Stimulated activated CD8-positive, alpha-beta memory T cell treated with anti-CD3 and anti-CD28 coated beads, Interleukin-7, amount 100 ng/mL, for 48 hours (primary cell): ENCODE results near the gene VPS13C.
"Not testable (repeated sequence)": the region's sequence is repeated elsewhere in the genome, so short reads cannot be mapped to it uniquely, and the experiment has no call there.

ENCODE experiments used
- DNase-seq, 2 donors: peaks; one replicate each; pipeline ENCODE4 v3.0.0-alpha.2; 2020; ENCODE audit warnings: low read depth in 1 of 2; ENCODE audit errors: extremely low read depth in 1 of 2

Gene VPS13C

DNA sequence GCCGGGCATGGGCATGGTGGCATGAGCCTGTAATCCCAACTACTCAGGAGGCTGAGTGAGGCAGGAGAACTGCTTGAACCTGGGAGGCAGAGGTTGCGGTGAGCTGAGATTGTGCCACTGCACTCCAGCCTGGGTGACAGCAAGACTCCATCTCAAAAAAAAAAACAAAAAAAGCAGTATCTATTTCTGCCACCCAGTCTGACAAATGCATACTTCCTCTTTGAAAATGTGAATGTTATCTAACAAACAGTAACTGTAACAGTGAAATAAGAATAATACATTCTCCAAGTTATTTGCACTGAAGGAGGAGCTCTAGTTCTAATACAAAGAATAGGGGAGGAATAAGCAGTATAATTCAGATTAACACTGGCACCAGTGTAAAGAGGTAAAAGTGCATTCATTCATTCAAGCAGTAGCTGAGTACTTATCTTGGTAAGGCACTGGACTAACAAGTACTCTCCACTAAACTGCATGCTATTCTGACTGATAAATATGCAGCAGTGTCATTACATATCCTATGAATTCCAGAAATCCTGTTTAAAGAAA, 12.9 kb downstream of the VPS13C start:
- no peak for DNase-seq

DNA sequence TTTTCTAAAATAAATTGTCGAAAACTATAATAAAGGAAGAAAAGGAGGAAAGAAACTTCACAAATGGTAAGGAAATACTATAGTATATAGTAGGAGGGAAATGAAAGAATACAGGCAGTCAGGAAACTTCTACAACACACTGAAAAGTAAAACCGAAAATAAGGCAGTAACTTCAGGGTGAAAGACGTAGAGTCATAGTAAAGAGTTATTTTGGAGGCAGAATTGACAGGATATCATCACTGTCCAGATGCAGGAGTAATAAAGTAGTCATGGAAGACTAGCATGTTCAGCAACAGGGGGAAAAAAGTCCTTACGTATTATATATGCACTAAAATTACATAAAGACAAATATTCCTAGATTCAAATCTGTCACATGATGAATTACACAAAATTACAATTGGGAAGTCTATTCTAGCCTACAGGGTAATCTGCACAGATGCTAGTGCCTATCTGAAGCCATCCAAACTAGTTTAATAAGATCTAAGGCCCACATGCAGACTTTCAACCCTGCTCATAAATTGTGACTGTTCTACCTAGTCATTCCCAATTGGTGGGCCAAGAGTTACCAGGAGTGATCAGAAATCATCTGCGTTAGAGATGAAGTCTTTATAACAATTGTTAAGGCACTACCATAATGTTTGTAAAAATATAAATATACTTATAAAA, 14.0 kb downstream of the VPS13C start:
- DNase-seq = no peak

DNA sequence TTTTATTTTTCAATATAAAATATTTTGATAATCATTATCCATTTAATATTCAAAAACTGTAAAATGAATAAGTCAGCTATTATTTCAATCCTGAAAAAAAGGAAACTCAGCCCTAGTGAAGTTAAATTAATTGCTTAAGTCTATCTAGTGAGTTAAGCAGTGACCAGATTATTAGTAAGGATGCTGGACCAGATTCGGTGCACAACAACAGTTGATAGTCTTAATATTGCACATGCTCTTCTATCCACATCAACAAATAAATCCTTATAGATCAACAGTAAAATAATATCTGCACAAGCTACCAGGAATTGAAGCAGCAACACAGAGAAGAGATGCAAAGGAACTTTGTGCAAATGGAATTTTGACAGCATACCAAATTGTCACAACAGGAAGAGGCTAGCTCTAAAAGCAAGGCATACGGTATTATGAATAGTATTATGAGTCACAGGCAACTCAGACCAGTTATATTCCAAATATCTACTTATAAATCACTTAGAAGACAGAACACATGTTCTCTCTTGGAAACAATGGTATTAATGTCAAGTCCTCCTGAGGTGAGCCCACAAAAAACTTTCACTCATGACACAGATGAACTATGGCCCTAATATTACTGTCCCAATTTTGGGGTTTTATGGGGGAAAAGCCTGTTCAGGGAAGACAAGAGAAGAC, 24.9 kb downstream of the VPS13C start:
- no peak for DNase-seq

DNA sequence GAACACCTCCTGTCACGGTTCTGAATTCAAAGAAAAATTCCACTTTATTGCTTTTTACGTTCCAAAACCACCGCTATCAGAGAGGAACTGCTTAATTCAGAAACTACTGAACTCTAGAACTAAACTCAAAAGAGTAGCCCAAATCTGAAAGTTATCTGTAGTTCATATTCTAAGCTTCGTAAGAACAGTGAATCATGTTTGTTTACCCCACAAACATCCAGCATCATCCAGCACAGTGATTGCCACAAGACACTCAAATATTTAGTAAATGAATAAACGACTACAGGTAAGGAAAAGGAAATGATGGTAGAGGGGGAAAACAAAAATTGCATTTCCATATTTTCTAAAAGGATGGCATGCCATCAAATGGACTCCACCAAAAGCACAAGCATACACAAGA, 32.3 kb downstream of the VPS13C start:
- DNase-seq = no peak

DNA sequence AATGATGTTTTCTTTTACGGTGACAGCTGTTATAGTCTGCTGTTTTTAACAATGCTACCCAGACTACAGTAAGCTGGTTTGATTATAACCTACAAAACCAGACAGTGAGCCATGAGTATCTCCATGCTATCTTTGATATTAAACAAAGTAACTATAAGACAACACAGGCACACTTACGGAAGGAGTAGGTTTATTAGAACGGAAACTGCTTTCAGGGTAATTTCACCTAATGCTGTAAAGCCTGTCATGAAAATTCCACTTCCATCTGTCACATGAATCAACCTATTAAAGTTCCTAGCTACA, 33.0 kb downstream of the VPS13C start:
- no peak for DNase-seq

DNA sequence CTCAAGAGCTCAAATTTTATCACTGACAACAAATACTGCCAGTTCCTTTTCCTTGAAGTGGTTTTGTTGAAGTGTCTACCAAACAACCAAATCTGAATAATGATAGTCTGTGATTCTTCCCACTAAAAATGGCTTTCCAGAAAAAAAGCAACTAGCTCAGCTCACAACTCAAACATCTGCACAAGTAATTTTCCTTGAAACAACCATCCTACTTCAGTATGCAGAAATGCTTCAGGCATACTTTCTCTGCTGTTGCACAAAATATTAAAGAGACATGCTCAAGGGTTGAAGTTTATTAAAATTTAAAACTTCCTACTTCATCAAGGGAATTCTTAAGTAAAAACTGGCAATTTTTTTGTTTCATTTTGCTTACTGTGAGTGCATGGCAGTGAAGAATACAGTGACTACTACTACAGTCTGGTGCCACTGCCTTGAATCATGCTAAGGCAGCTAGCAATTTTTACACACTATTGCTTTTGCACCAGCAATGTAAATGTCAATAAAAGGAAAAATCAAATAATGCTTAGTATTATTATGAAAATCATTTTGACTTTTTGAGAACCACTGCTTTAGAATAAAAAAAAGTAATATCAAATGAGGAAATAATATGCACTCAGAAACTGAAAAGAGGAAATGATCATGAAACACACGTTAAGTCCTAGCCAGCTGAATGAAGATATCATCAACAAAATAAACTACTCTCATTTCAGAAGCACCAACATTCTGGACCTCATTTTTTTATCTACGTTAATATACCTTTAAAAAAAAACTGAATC, 33.6 kb downstream of the VPS13C start:
- DNase-seq = no peak

DNA sequence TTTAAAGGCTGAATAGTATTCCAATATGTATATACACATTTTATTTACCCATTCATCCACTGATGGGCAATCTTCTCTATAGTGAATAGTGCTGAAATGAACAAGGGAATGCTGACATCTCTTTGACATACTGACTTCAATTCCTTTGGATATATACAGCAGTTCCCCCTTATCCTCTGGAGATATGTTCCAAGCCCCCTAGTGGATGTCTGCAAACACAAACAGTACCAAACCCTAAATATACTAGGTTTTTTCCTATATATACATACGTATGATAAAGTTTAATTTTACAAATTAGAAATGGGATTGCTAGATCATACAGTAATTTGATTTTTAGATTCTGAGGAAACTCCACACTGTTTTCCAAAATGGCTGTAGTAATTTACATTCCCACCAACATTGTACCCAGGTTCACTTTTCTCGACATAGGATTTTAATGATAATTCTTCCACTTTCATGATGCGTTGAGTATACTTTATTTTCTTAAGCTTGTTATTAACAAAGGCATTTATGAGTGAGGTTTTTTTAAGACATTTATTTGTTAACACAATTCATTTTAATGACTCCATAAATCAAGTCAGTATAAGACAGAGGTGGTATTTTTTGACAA, 38.2 kb downstream of the VPS13C start:
- no peak for DNase-seq

DNA sequence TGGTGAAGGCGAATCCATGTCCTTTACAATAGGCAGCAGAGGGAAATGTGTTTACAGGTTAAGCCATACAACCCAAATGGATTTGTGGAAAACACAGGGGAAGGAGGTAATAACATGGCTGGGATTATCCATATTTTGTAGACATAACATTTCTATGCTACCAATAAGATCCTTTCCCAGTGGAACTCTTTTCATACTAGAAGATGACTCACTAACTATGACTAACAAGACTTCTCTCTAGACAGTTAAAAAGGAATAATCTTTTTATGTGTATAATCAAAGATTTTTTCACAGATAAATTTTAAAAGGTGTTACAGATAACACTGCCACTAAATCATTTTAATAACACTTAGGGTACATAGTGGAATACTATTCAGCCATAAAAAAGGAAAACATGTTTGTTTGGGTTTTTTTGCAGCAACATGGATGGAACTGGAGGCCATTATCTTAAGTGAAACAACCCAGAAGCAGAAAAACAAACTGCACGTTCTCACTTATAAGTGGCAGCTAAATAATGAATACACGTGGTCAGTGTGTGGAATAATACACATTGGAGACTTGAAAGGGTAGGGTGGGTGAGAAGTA, 39.6 kb downstream of the VPS13C start:
- no peak for DNase-seq

DNA sequence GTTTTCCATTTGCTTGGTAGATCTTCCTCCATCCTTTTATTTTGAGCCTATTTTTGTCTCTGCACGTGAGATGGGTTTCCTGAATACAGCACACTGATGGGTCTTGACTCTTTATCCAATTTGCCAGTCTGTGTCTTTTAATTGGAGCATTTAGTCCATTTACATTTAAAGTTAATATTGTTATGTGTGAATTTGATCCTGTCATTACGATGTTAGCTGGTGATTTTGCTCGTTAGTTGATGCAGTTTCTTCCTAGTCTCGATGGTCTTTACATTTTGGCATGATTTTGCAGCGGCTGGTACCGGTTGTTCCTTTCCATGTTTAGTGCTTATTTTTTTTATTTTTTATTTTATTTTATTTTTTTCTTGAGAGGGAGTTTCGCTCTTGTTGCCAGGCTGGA, 54.9 kb downstream of the VPS13C start:
- DNase-seq = not testable (repeated sequence)

DNA sequence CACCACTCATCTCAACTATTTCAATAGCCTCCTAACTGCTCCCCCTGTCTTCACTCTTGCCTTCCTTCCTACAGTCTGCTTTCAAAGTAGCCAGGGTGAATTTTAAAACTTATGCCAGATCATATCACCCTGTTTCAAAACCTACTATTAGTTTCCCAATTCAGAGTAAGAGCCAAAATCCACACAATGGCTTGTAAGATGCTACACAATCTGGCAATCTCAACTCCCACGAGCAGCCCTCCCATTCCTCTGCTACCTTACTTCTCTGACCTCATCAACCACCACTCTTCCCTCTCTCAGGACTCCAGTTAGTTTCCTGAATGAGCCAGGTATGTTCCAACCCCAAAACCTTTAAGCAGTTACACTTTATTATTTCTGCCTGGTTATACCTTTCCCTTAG, 62.5 kb downstream of the VPS13C start:
- no peak for DNase-seq

DNA sequence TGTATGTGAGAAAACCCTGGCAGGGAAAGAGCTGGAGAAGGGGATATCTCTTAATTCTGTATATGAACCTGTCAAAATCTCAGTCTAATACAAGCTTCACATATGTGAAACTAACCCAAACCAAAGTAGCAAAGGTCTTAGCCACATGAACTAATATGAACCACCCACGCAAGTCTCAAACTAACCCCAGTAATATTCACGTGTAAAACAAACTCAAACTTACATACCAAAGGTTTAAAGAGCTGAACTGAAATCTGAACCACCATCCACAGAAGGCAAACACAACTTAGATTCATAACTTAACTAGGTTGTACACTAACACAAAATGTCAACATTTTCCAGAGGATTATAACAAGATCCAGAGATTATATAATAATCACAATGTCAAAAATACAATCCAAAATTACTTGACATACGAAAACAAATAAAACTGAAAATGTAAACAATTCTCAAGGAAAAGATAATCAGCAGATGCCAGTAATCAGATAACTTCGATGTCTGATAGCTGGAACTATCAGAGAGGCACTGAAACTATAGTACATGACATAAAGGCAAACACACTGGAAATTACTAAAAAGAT, 64.1 kb downstream of the VPS13C start:
- no peak for DNase-seq

DNA sequence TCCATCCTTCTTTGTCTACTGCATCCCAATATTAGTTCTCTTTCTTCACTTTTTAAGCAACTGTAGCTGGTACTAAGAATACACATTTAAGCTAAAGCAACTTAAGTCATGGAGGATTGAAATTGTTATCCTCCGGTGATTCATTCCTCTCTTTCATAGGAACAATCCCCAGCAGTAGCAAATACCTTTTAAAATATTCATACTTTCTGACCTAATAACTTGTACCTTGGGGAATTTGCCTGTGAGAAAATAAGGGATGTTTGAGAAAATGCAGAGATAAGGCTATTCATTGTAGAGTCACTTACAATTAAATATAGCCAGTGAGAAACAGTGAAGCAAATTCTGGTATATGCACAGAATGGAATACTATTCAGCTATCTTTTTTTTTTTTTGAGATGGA, 66.0 kb downstream of the VPS13C start:
- no peak for DNase-seq

DNA sequence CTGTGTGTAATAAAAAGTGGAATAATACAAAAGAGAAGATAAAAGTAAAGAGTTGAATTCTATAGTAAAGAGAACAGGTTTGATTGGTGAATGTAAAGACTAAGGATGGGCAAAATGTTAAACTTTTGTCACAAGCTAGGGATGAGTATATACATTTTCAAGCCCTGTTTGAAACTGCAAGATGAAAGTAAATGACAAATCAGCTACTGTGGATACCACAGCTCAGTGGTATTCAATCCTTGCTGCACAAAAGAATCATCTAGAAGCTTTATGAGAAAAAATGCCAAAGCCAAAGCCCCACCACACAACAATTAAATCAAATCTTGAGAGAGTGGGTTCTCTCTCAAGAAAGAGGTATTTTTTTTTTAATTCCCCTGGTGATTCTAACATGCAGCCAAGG, 67.7 kb downstream of the VPS13C start:
- DNase-seq = no peak

DNA sequence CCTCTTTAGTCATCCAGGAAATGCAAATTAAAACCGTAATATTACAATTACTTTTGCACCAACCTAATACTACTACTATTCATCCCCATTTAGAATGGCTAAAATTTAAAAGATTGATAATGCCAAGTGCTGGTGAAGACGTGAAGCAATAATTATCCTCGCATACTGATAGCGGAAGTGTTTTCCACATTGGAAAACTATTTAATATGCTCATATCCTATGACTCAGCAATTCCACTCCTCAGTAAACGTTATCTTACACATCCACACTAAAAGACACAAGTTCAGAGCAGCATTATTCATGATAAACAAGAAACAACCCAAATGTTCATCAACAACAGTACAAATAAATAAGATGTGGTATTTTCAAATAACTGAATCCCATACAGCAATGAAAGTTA, 70.6 kb downstream of the VPS13C start:
- no peak for DNase-seq

DNA sequence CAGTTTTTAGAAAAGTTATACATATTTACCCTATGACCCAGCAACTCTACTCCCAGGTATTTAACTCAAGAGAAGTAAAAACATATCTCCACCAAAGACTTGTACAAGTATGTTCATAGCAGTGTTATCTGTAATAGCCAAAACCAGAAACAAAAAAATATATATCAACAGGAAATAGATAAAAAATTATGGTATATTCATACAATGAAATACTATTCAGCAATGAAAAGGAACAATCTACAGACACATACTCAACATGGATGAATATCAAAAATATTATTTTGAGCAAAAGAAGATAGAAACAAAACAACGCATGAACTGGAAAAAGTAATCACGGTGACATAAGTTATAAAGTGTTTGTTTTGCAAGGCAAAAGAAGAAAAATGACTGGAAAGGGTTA, 72.4 kb downstream of the VPS13C start:
- DNase-seq = no peak

DNA sequence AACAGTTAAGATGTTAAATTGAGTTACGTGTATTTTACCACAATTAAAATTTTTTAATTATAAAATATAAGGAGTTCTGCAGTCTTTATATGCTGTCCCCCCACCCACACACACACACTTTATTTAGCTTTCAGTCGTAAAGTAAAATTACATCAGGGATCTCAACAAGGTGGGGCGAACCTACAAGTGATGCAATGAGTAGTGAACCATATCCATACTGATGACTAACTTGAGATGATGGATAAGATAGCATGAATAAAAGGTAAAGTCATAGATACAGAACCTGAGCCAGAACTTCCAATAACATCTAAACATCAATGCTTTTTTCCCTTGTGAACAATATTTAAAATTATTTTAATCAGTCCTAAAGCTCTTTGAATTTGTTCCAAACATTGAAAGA, 77.2 kb downstream of the VPS13C start:
- no peak for DNase-seq

DNA sequence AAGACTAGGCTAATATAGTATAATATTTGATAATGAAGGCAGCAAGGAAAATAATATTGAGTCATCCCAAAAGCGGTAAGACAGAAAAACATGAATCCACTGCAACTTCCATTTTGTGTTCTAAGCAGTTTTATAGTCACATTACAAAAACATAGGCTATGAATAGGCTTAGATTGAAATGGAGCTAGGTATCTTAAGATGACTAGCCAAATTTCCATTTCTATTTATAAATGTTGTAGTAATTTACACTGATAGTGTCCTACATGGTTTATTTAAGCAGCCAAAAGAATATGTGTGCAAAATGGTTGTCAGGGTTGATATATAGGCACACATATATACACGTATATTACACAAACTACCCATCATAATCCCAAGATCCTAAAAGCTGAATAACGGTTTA, 82.0 kb downstream of the VPS13C start:
- no peak for DNase-seq

DNA sequence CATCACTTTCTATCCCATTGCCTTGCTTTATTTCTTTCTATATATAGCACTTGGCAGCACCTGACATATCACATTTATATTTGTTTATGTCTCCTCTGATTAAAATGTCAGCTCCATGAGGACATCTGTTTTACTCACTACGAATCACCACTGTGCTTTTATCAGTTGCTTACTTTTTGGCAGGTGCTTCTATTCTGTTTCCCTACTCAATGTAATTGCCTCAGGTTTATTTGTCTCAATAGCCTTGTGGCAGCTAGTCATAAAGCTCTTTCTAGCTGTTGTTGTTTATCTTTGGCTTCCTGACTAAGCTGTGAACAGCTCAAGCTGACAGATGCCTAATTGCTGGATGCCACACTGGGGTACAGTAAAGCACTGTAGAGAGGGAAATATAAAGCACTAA, 85.5 kb downstream of the VPS13C start:
- no peak for DNase-seq

DNA sequence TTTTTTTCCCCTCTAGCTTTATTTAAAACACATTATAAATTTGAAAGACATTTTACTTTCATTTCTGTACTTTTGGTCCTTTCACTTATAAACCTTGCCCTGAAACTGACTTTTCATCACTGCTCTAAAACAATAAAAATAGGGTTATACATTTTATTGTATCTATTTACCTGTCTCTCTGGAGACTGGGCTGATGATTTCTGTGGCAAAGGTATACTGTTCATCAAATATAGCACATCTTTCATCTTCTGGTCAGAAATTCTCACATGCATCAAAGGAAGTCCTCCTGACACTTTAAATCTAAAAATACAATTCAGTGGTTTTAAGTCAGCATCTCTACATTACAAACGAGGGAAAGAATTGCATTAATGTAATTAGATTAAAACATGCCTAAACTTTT, 86.1 kb downstream of the VPS13C start:
- no peak for DNase-seq

DNA sequence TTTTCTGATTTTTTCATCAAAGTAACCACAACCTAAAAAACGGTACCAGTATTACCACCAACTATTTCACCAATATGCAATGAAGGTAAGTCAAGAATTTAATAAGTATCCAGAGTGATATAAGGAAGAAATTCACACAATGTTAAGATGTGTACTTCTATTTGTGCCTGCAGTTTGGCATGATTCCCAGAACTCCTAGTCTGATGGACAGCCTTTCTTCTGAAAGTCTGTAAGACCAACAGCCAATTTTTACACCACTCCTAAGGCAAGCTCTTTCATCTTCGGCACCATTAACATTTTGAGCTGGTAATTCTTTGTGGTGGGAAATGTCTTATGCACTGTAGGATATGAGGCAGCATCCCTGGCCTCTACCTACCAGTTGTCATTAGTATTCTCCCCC, 108.3 kb downstream of the VPS13C start:
- DNase-seq = no peak

DNA sequence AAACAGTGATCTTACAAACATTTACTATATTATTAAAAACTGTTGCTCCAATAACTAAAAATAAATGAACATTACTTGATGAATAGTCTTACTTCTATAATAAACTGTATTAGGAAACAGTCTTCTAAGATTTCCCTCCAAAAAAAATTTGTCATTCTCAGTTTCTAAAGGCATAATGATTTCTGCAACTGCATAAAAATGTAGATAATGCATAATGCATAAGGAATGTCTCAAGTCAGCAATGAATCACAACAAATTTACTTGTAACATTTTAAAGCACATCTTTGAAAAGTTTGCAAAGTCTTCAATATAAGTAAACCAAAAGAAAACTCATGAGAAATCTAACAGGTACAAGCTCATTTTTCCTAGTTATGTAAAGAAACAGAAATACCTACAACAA, 113.5 kb downstream of the VPS13C start:
- no peak for DNase-seq
